Liver (tissue), 9 donors: ENCODE results near the gene ACOT7. TPM values are rescaled to one million over a fixed set of nuclear protein-coding genes. Genes with fewer than 3 reads are reported as not detected.

Experiments used
- DNase-seq: peaks from one replicate; pipeline ENCODE4 v3.0.0-alpha.2; 2017; ENCODE audit warnings: low spot score
- H3K27ac ChIP-seq, 2 donors: one replicate each; pipeline ENCODE4 v1.7.0; 2013; ENCODE audit warnings: inconsistent platforms in 2 of 2, low read length in 2 of 2, control low read depth in 1 of 2, low read depth in 1 of 2, mild to moderate bottlenecking in 1 of 2
- H3K27me3 ChIP-seq, 4 donors: one replicate each; pipeline versions ENCODE4 v1.6.1 to v1.7.0; 2013; ENCODE audit warnings: low read length in 3 of 4, inconsistent platforms in 1 of 4, mild to moderate bottlenecking in 1 of 4, moderate library complexity in 1 of 4; ENCODE audit not compliant: control insufficient read depth in 4 of 4, insufficient read depth in 4 of 4
- H3K36me3 ChIP-seq, 4 donors: one replicate each; pipeline versions ENCODE4 v1.6.1 to v1.7.0; 2013; ENCODE audit warnings: low read length in 3 of 4, mild to moderate bottlenecking in 3 of 4, low read depth in 1 of 4, moderate library complexity in 1 of 4; ENCODE audit not compliant: control insufficient read depth in 4 of 4, insufficient read depth in 3 of 4
- H3K4me1 ChIP-seq, 4 donors: one replicate each; pipeline versions ENCODE4 v1.6.1 to v1.7.0; 2013; ENCODE audit warnings: low read length in 3 of 4, mild to moderate bottlenecking in 3 of 4, moderate library complexity in 1 of 4; ENCODE audit not compliant: control insufficient read depth in 4 of 4, insufficient read depth in 4 of 4
- H3K4me3 ChIP-seq, 3 donors: one replicate each; pipeline versions ENCODE4 v1.6.1 to v1.7.0; 2013; ENCODE audit warnings: low read length in 3 of 3, control low read depth in 1 of 3, low read depth in 1 of 3, mild to moderate bottlenecking in 1 of 3
- H3K9ac ChIP-seq, 2 donors: one replicate each; pipeline ENCODE4 v1.7.0; 2013; ENCODE audit warnings: low read length in 2 of 2, mild to moderate bottlenecking in 2 of 2, moderate library complexity in 2 of 2, control low read depth in 1 of 2, low read depth in 1 of 2
- H3K9me3 ChIP-seq, 4 donors: one replicate each; pipeline versions ENCODE4 v1.6.1 to v1.7.0; 2013; ENCODE audit warnings: low read length in 3 of 4; ENCODE audit not compliant: control insufficient read depth in 4 of 4
- CTCF ChIP-seq: fragments of 150-350 bp; IDR thresholded peaks from 2 replicates; pipeline ENCODE4 v1.5.1; 2017; ENCODE audit warnings: improper control_type of control experiment, low read depth, low read length; ENCODE audit not compliant: missing input control
- EGR1 ChIP-seq, 2 donors: IDR thresholded peaks; 2 replicates each; pipeline ENCODE4 v1.6.1; 2016 to 2018; ENCODE audit warnings: antibody characterized with exemption in 2 of 2, low read depth in 2 of 2
- FOXA1 ChIP-seq: IDR thresholded peaks from 2 replicates; pipeline ENCODE4 v1.6.1; 2016; ENCODE audit warnings: antibody characterized with exemption
- FOXA2 ChIP-seq: IDR thresholded peaks from 2 replicates; pipeline ENCODE4 v1.6.1; 2016; ENCODE audit warnings: antibody characterized with exemption
- GABPA ChIP-seq, 2 donors: IDR thresholded peaks in 1 of 2; conservative IDR thresholded peaks in 1 of 2; 2 replicates each; pipeline ENCODE4 v1.6.1; 2016; ENCODE audit warnings: antibody characterized with exemption in 2 of 2, mild to moderate bottlenecking in 1 of 2, moderate library complexity in 1 of 2
- HNF4A ChIP-seq, 2 donors: conservative IDR thresholded peaks; 2 replicates each; pipeline ENCODE4 v1.6.1; 2016; ENCODE audit warnings: antibody characterized with exemption in 2 of 2, mild to moderate bottlenecking in 2 of 2
- HNF4G ChIP-seq: IDR thresholded peaks from 2 replicates; pipeline ENCODE4 v1.6.1; 2016; ENCODE audit warnings: antibody characterized with exemption
- JUND ChIP-seq, 2 donors: IDR thresholded peaks; 2 replicates each; pipeline ENCODE4 v1.6.1; 2016; ENCODE audit warnings: antibody characterized with exemption in 2 of 2
- MAX ChIP-seq: IDR thresholded peaks from 2 replicates; pipeline ENCODE4 v1.6.1; 2016; ENCODE audit warnings: antibody characterized with exemption
- NR2F2 ChIP-seq: IDR thresholded peaks from 2 replicates; pipeline ENCODE4 v1.6.1; 2016; ENCODE audit warnings: antibody characterized with exemption
- RAD21 ChIP-seq, 2 donors: IDR thresholded peaks; 2 replicates each; pipeline ENCODE4 v1.6.1; 2016; ENCODE audit warnings: antibody characterized with exemption in 2 of 2, mild to moderate bottlenecking in 2 of 2
- REST ChIP-seq: IDR thresholded peaks from 2 replicates; pipeline ENCODE4 v1.6.1; 2016; ENCODE audit warnings: antibody characterized with exemption, mild to moderate bottlenecking
- RXRA ChIP-seq, 2 donors: IDR thresholded peaks; 2 replicates each; pipeline ENCODE4 v1.6.1; 2017 to 2018; ENCODE audit warnings: antibody characterized with exemption in 2 of 2, mild to moderate bottlenecking in 1 of 2
- SP1 ChIP-seq: IDR thresholded peaks from 2 replicates; pipeline ENCODE4 v1.6.1; 2018; ENCODE audit warnings: antibody characterized with exemption, mild to moderate bottlenecking
- TAF1 ChIP-seq: conservative IDR thresholded peaks from 2 replicates; pipeline ENCODE4 v1.6.1; 2016; ENCODE audit warnings: antibody characterized with exemption, mild to moderate bottlenecking
- YY1 ChIP-seq: IDR thresholded peaks from 2 replicates; pipeline ENCODE4 v1.6.1; 2016; ENCODE audit warnings: antibody characterized with exemption, mild to moderate bottlenecking
- ZBTB33 ChIP-seq: IDR thresholded peaks from 2 replicates; pipeline ENCODE4 v1.6.1; 2016; ENCODE audit warnings: antibody characterized with exemption
- WGBS: extraction: QIAGEN DNeasy Blood & Tissue Kit; methylation state at CpG from one replicate; pipeline ENCODE4 v1.1.7; 2013; 5-methylcytosine and 5-hydroxymethylcytosine counted together
- polyA plus RNA-seq, 2 donors: library from polyadenylated mRNA; stranded (reverse) in 1 of 2; unstranded in 1 of 2; fragments of 200-250 nt in 1 of 2; fragments of >200 nt in 1 of 2; fragmentation: Nextera tagmentation in 1 of 2; extraction: Ambion mirVana in 1 of 2; gene quantifications; one replicate each; pipeline versions ENCODE4 v1.2.1 to v1.2.3, GENCODE V29; 2013 to 2015
- total RNA-seq, 2 donors: library from RNA; depleted of rRNA; stranded (reverse); fragments of >200 nt; gene quantifications; one replicate each; pipeline ENCODE4 v1.2.3, GENCODE V29; 2014
- TF ChIP-seq, protein P1 (sequence below): IDR thresholded peaks from 2 replicates; pipeline ENCODE4 v1.6.1; 2016; ENCODE audit warnings: antibody characterized with exemption
- donor health status: healthy.
- donor health status: healthy.
- donor health status: healthy.
- donor health status: healthy.
- donor health status: healthy.

ACOT7 gene
- total and polyA plus RNA-seq, 4 donors = 8.7 to 14.4 (median 10.4) TPM

DNA sequence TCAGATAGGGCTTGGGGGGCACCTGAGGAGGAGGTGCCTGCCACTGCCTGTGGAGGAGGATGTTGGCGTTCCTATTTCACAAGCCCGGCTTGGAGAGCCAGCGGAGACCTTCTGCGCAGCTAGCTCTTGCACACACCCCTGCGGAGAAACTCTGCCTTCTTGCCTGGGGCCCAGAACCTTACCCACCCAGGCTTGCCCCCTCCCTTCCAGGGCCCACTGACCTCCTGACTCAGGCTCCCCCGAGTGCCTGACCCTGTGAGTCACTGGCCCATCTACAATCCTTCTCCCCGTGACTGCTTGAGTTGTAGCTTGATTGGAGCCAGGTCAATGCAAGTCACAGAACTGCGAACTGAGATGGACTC is 22.7 kb upstream of the ACOT7 start:
- no peaks in the 10 kb centered on the region for H3K36me3 ChIP-seq
- H3K4me3 ChIP-seq = no peak overlapping the region
- peaks cover 21 to 28% (median 25%) of the 10 kb centered on the region in 4 donors for H3K4me1 ChIP-seq
- DNase-seq = no peak
- TF ChIP-seq, protein P1, sequence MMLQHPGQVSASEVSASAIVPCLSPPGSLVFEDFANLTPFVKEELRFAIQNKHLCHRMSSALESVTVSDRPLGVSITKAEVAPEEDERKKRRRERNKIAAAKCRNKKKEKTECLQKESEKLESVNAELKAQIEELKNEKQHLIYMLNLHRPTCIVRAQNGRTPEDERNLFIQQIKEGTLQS = no peak
- TF ChIP-seq GABPA (IDR thresholded peaks at IDR 0.05 in 1 of 2, conservative IDR thresholded peaks at IDR 0.05 in 1 of 2) (no peak), ZBTB33 (no peak), REST (no peak), MAX (no peak), JUND (IDR thresholded peaks at IDR 0.05) (no peak), CTCF (no peak), NR2F2 (no peak), RXRA (IDR thresholded peaks at IDR 0.05) (no peak), RAD21 (IDR thresholded peaks at IDR 0.05) (no peak), HNF4A (conservative IDR thresholded peaks at IDR 0.05) (no peak), HNF4G (no peak), FOXA1 (no peak), TAF1 (no peak), YY1 (no peak), FOXA2 (no peak), EGR1 (IDR thresholded peaks at IDR 0.05; ENCODE audit: low read depth in 2 of 2) (no peak), SP1 (no peak)
- no peak overlapping the region for H3K9ac ChIP-seq
- WGBS = 87% methylated on average over 8 of the region's 8 CpGs
- H3K27ac ChIP-seq = no peak overlapping the region
- H3K9me3 ChIP-seq = no peaks in the 10 kb centered on the region
- peaks cover 0 to 2% (median under 1%) of the 10 kb centered on the region in 4 donors for H3K27me3 ChIP-seq
